OCI-LY3 (cell line): ENCODE data around the gene MICU1.

Source experiments
- H2AFZ ChIP-seq: fragments of 200-600, 300-600 bp; shearing (Covaris generic); 2 replicates; pipeline ENCODE4 v1.6.0; 2014; ENCODE audit warnings: antibody characterized with exemption, low read depth, low read length
- H3K27ac ChIP-seq: fragments of 200-600, 300-600 bp; sonication (generic); 2 replicates; pipeline ENCODE4 v1.5.1; 2014; ENCODE audit warnings: mild to moderate bottlenecking, low read length, moderate library complexity, mixed read lengths
- H3K27me3 ChIP-seq: fragments of 200-600, 300-600 bp; sonication (generic); 2 replicates; pipeline ENCODE4 v1.6.1; 2014; ENCODE audit warnings: low read depth, low read length, mixed read lengths
- H3K36me3 ChIP-seq: fragments of 200-600, 300-600 bp; sonication (generic); replicated peaks from 2 replicates; pipeline ENCODE3; 2014; ENCODE audit warnings: low read depth, low read length, mixed read lengths
- H3K4me1 ChIP-seq: fragments of 300-600, 200-600 bp; sonication (generic); 2 replicates; pipeline ENCODE4 v1.6.1; 2014; ENCODE audit warnings: low read length, mixed read lengths
- H3K4me2 ChIP-seq: fragments of 200-600, 300-600 bp; sonication (generic); 2 replicates; pipeline ENCODE4 v1.6.1; 2014; ENCODE audit warnings: low read length, mixed read lengths
- H3K4me3 ChIP-seq: fragments of 300-600, 200-600 bp; sonication (generic); 2 replicates; pipeline ENCODE4 v1.5.1; 2014; ENCODE audit warnings: antibody characterized with exemption, mild to moderate bottlenecking, low read length, moderate library complexity
- H3K79me2 ChIP-seq: fragments of 300-600, 200-600 bp; shearing (Covaris generic); 2 replicates; pipeline ENCODE4 v1.6.1; 2014; ENCODE audit warnings: mild to moderate bottlenecking, low read length, mixed read lengths
- H3K9ac ChIP-seq: fragments of 300-600, 200-600 bp; shearing (Covaris generic); 2 replicates; pipeline ENCODE4 v1.6.0; 2014; ENCODE audit warnings: mild to moderate bottlenecking, low read length, moderate library complexity
- H3K9me3 ChIP-seq: fragments of 200-600, 300-600 bp; shearing (Covaris generic); 2 replicates; pipeline ENCODE4 v1.6.1; 2014; ENCODE audit warnings: low read length, mixed read lengths; ENCODE audit not compliant: insufficient read depth
- H4K20me1 ChIP-seq: fragments of 200-600, 300-600 bp; sonication (generic); 2 replicates; pipeline ENCODE4 v1.6.1; 2016; ENCODE audit warnings: low read length, mixed read lengths; ENCODE audit not compliant: insufficient read depth
- EZH2phosphoT487 ChIP-seq: fragments of 200-600 bp; shearing (Covaris generic); IDR thresholded peaks from 2 replicates; pipeline ENCODE4 v1.6.1; 2018; ENCODE audit warnings: antibody characterized with exemption, mixed run types, low read depth
- TF ChIP-seq, protein P1 (sequence below): fragments of 200-600, 300-600 bp; sonication (generic); IDR thresholded peaks from 2 replicates; pipeline ENCODE4 v1.5.1; 2014; ENCODE audit warnings: antibody characterized with exemption, low read length, low read depth

Gene MICU1

DNA sequence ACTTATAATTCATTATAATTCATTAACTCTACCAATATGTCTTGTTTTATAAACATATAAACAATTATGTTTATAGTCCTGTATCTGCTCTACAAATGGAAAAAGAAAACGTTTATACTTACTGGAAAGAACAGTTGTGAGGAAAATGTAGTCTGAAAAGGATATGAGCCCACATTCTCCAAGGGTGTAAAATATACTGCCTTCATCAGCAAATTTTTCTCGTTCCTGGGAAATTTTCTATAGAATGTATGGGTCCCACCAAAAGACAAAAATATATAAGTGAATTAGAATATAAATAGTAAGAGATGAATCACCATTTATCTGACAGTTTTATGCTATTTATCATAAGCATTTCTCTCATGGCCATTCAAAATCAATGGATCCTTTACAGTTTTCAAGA is 117.8 kb downstream of the MICU1 start:
- Histone ChIP-seq H3K4me1 (no peaks in the 10 kb centered on the region), H2AFZ (no peak overlapping the region), H3K36me3 (no peaks in the 10 kb centered on the region), H3K27ac (no peak overlapping the region), H3K4me2 (no peak overlapping the region), H4K20me1 (no peaks in the 10 kb centered on the region), H3K4me3 (no peak overlapping the region), H3K79me2 (no peaks in the 10 kb centered on the region), H3K9ac (no peak overlapping the region), H3K27me3 (no peaks in the 10 kb centered on the region), H3K9me3 (no peaks in the 10 kb centered on the region)
- TF ChIP-seq, protein P1, sequence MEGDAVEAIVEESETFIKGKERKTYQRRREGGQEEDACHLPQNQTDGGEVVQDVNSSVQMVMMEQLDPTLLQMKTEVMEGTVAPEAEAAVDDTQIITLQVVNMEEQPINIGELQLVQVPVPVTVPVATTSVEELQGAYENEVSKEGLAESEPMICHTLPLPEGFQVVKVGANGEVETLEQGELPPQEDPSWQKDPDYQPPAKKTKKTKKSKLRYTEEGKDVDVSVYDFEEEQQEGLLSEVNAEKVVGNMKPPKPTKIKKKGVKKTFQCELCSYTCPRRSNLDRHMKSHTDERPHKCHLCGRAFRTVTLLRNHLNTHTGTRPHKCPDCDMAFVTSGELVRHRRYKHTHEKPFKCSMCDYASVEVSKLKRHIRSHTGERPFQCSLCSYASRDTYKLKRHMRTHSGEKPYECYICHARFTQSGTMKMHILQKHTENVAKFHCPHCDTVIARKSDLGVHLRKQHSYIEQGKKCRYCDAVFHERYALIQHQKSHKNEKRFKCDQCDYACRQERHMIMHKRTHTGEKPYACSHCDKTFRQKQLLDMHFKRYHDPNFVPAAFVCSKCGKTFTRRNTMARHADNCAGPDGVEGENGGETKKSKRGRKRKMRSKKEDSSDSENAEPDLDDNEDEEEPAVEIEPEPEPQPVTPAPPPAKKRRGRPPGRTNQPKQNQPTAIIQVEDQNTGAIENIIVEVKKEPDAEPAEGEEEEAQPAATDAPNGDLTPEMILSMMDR, result no peak
- no peak for TF ChIP-seq EZH2phosphoT487

DNA sequence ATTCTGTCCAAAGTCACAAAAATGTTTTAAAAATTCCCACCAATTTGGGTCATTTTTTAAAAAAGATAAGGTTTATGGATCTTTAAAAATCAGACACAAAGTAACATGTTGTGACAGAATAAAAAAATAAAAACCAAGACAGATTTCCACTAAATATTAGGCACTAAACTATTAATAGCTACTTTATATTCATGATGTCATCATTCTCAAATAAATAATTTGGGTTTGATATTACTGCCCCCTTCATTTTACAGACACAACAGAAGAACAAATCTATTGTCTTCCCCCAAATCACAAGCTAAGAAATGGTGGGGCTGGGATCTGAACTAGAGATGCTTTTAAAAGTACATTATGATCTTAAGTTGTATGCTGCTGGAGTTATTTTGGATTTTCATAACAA is 119.4 kb downstream of the MICU1 start:
- Histone ChIP-seq H3K9ac (no peak overlapping the region), H3K4me1 (no peaks in the 10 kb centered on the region), H3K27ac (no peak overlapping the region), H3K79me2 (no peaks in the 10 kb centered on the region), H3K36me3 (no peaks in the 10 kb centered on the region), H3K9me3 (no peaks in the 10 kb centered on the region), H2AFZ (no peak overlapping the region), H4K20me1 (no peaks in the 10 kb centered on the region), H3K4me3 (no peak overlapping the region), H3K4me2 (no peak overlapping the region), H3K27me3 (no peaks in the 10 kb centered on the region)
- TF ChIP-seq, protein P1, result no peak
- no peak for TF ChIP-seq EZH2phosphoT487

DNA sequence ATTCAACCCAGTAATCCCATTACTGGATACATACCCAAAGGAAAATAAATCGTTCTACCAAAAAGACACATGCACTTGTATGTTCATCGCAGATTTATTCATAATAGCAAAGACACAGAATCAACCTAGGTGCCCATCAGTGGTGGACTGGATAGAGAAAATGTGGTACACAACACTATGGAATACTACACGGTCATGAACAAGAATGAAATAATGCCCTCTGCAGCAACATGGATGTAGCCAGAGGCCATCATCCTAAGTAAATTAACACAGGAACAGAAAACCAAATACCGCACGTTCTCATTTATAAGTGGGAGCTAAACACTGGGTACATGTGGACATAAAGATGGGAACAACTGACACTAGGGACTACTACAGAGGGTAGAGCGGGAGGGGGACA is 120.4 kb downstream of the MICU1 start:
- Histone ChIP-seq H3K27me3 (no peaks in the 10 kb centered on the region), H3K4me3 (no peak overlapping the region), H3K4me2 (no peak overlapping the region), H3K9me3 (no peaks in the 10 kb centered on the region), H3K4me1 (no peaks in the 10 kb centered on the region), H3K36me3 (no peaks in the 10 kb centered on the region), H3K27ac (no peak overlapping the region), H4K20me1 (no peaks in the 10 kb centered on the region), H2AFZ (no peak overlapping the region), H3K9ac (no peak overlapping the region), H3K79me2 (no peaks in the 10 kb centered on the region)
- TF ChIP-seq, protein P1, result no peak
- TF ChIP-seq EZH2phosphoT487, result no peak

DNA sequence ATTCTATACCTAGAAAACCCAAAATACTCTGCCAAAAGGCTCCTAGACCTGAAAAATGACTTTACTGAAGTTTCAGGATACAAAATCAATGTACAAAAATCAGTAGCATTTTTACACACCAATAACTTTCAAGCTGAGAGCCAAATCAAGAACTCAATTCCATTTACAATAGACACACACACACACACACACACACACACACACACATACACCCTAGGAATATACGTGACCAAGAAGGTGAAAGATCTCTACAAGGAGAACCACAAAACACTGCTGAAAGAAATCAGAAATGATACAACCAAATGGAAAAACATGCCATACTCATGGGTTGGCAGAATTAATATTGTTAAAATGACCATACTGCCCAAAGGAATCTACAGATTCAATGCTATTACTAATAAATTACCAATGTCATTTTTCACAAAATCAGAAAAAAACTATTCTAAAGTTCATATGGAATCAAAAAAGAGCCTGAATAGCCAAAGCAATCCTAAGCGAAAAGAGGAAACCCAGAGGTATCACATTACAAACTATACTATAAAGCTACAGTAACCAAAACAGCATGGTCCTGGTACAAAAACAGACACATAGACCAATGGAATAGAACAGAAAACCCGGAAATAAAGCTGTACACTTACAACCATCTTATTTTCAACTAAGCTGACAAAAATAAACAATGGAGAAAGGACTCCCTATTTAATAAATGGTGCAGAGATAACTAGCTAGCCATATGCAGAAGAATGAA is 122.0 kb downstream of the MICU1 start:
- Histone ChIP-seq H3K4me2 (no peak overlapping the region), H3K79me2 (no peaks in the 10 kb centered on the region), H4K20me1 (no peaks in the 10 kb centered on the region), H3K4me3 (no peak overlapping the region), H3K27ac (no peak overlapping the region), H3K9me3 (no peaks in the 10 kb centered on the region), H3K36me3 (no peaks in the 10 kb centered on the region), H3K4me1 (no peaks in the 10 kb centered on the region), H3K27me3 (no peaks in the 10 kb centered on the region), H2AFZ (no peak overlapping the region), H3K9ac (no peak overlapping the region)
- TF ChIP-seq, protein P1, result no peak
- TF ChIP-seq EZH2phosphoT487, result no peak
